B cell (primary cell): ENCODE data around the gene TNFRSF6B. TPM values are rescaled to one million over a fixed set of nuclear protein-coding genes. Genes with fewer than 3 reads are reported as not detected.

ENCODE experiments used
- ATAC-seq: fragments of 200-7000 bp; cut with Tn5 transposase; one replicate; pipeline ENCODE4 v1.10.0; 2021; ENCODE audit warnings: low read depth, mild to moderate bottlenecking, moderate number of reproducible peaks, moderate library complexity
- CTCF ChIA-PET: fragments of 350-600 bp; sonication (Branson Sonifier 250); formaldehyde crosslinking; loops from one replicate; lab custom pipeline; 2021; ENCODE audit warnings: antibody characterized with exemption, inconsistent platforms; lab: Charles Lee
- POLR2A ChIA-PET: fragments of 350-600 bp; sonication (Branson Sonifier 250); formaldehyde crosslinking; loops from one replicate; lab custom pipeline; 2021; ENCODE audit warnings: antibody characterized with exemption; lab: Charles Lee
- DNase-seq: peaks from one replicate; pipeline ENCODE4 v3.0.0; 2013
- H2AFZ ChIP-seq: 2 replicates; pipeline ENCODE4 v1.6.1; 2012; ENCODE audit warnings: mild to moderate bottlenecking, low read depth, low read length; ENCODE audit not compliant: insufficient read depth, poor library complexity, severe bottlenecking
- H3K27ac ChIP-seq, 2 donors: 1 replicate in 1 of 2; 2 replicates in 1 of 2; pipeline ENCODE4 v1.5.1; 2012 to 2013; ENCODE audit warnings: low read length in 2 of 2, mild to moderate bottlenecking in 2 of 2, moderate library complexity in 1 of 2
- H3K27me3 ChIP-seq, 4 experiments: fragments of 200-600 bp in 1 of 4; sonication (generic) in 1 of 4; replicated peaks in 1 of 4; 1 replicate in 2 of 4; 2 replicates in 2 of 4; pipeline versions ENCODE4 v1.6.1 to v1.7.0; 2013 to 2016; ENCODE audit warnings: low read length in 3 of 4, mild to moderate bottlenecking in 2 of 4, mixed read lengths in 1 of 4, moderate library complexity in 1 of 4; ENCODE audit not compliant: insufficient read depth in 4 of 4, control insufficient read depth in 3 of 4; ENCODE audit errors: control extremely low read depth in 1 of 4
- H3K36me3 ChIP-seq, 2 experiments: replicated peaks in 1 of 2; 1 replicate in 1 of 2; 2 replicates in 1 of 2; pipeline versions ENCODE4 v1.6.1 to v1.7.1; 2013; ENCODE audit warnings: low read length in 1 of 2; ENCODE audit not compliant: insufficient read depth in 2 of 2, control insufficient read depth in 1 of 2; ENCODE audit errors: control extremely low read depth in 1 of 2, extremely low read depth in 1 of 2
- H3K4me1 ChIP-seq, 2 donors: fragments of 200-600 bp in 1 of 2; sonication (generic) in 1 of 2; 1 replicate in 1 of 2; 2 replicates in 1 of 2; pipeline versions ENCODE4 v1.5.1 to v1.6.1; 2013 to 2017; ENCODE audit warnings: low read length in 2 of 2; ENCODE audit not compliant: control insufficient read depth in 2 of 2, insufficient read depth in 2 of 2
- H3K4me2 ChIP-seq: replicated peaks from 2 replicates; pipeline ENCODE3; 2012; ENCODE audit warnings: mild to moderate bottlenecking, low read depth, low read length; ENCODE audit not compliant: poor library complexity, severe bottlenecking
- H3K4me3 ChIP-seq, 5 experiments: fragments of 200-600 bp in 1 of 5; sonication (generic) in 1 of 5; 1 replicate in 3 of 5; 2 replicates in 2 of 5; pipeline versions ENCODE4 v1.5.1 to v1.7.0; 2011 to 2016; ENCODE audit warnings: low read length in 4 of 5, mild to moderate bottlenecking in 4 of 5, low read depth in 2 of 5, control low read depth in 1 of 5, moderate library complexity in 1 of 5; ENCODE audit not compliant: insufficient read depth in 1 of 5; ENCODE audit errors: control extremely low read depth in 1 of 5, extremely low read depth in 1 of 5
- H3K79me2 ChIP-seq: fragments of 200-600 bp; sonication (generic); one replicate; pipeline ENCODE4 v1.6.0; 2016; ENCODE audit warnings: low read length; ENCODE audit not compliant: control insufficient read depth, insufficient read depth
- H3K9ac ChIP-seq: fragments of 200-600 bp; sonication (generic); 2 replicates; pipeline ENCODE4 v1.6.1; 2017; ENCODE audit warnings: mild to moderate bottlenecking, low read length, moderate library complexity
- H3K9me3 ChIP-seq, 3 donors: one replicate each; pipeline versions ENCODE4 v1.6.1 to v1.7.1; 2013; ENCODE audit warnings: low read length in 2 of 3; ENCODE audit not compliant: control insufficient read depth in 2 of 3, insufficient read depth in 1 of 3; ENCODE audit errors: control extremely low read depth in 1 of 3
- H4K20me1 ChIP-seq: 2 replicates; pipeline ENCODE4 v1.6.0; 2012; ENCODE audit warnings: mild to moderate bottlenecking, low read length; ENCODE audit not compliant: insufficient read depth, control insufficient read depth, poor library complexity, severe bottlenecking
- H3K27ac Mint-ChIP-seq: one replicate; pipeline ENCODE4 v1.8.0; 2021; ENCODE audit warnings: mixed read lengths
- H3K27me3 Mint-ChIP-seq: one replicate; pipeline ENCODE4 v1.8.0; 2021; ENCODE audit warnings: mixed read lengths
- H3K4me1 Mint-ChIP-seq: one replicate; pipeline ENCODE4 v1.8.0; 2021; ENCODE audit warnings: mixed read lengths
- H3K4me3 Mint-ChIP-seq: one replicate; pipeline ENCODE4 v1.8.0; 2021; ENCODE audit warnings: mixed read lengths
- H3K9me3 Mint-ChIP-seq: one replicate; pipeline ENCODE4 v1.8.0; 2022; ENCODE audit warnings: mixed read lengths; ENCODE audit not compliant: insufficient read depth
- CTCF ChIP-seq: fragments of 200-600 bp; IDR thresholded peaks from one replicate; pipeline ENCODE4 v1.8.0; 2022; ENCODE audit warnings: antibody characterized with exemption, mild to moderate bottlenecking
- EZH2 ChIP-seq: IDR thresholded peaks from 2 replicates; pipeline ENCODE4 v1.6.1; 2012; ENCODE audit warnings: borderline replicate concordance, low read depth, mild to moderate bottlenecking, moderate library complexity, low read length; ENCODE audit not compliant: insufficient read depth, poor library complexity, severe bottlenecking
- WGBS: methylation state at CpG from one replicate; pipeline ENCODE4 v1.1.5; 2013; ENCODE audit warnings: missing lambda C conversion rate; ENCODE audit not compliant: insufficient coverage; 5-methylcytosine and 5-hydroxymethylcytosine counted together
- intact Hi-C: fragments of 100-400 bp; cut with micrococcal nuclease; formaldehyde crosslinking; loops from one replicate; pipeline ENCODE4 v1.10.0; 2022
- polyA plus RNA-seq: library from polyadenylated mRNA; depleted of rRNA; stranded (reverse); fragments of >200 nt; gene quantifications from 2 replicates; pipeline ENCODE4 v1.2.3, GENCODE V29; 2012
- total RNA-seq, 2 donors: library from RNA; stranded (reverse); fragments of 120-200 nt in 1 of 2; gene quantifications; 1 replicate in 1 of 2; 2 replicates in 1 of 2; pipeline versions ENCODE4 v1.2.3 to v1.2.4, GENCODE V29; 2013 to 2022

TNFRSF6B gene
- total and polyA plus RNA-seq, 2 donors (not counting 1 experiment from before 2014, with no cell fraction given) = 6.7 TPM; not detected in 1

DNA sequence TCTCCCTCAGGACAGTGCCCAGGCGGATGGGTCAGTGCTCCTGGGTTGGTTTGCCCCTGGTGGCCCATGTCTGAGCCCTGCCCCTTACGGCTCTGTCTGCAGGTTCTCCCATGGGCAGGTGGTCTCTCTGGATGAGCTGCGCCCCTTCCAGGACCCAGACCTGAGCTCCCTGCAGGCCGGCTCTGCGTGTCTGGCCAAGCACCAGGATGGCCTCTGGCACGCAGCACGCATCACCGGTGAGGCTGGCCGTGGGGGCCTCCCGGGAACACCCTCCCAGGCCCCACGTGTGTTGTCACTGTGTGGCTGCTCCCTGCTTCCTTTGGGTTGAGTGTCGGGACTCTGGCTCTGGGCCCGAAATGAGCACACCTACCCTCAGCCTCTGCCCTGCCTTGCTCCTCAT, 36.7 kb downstream of the TNFRSF6B start:
- H3K4me1 ChIP-seq = peaks cover 46 to 61% of the 10 kb centered on the region in 2 donors
- H3K4me2 ChIP-seq = no peak overlapping the region
- H3K4me3 Mint-ChIP-seq = no peak overlapping the region
- intact Hi-C loops = no loop called here
- H3K9ac ChIP-seq = no peak overlapping the region
- ChIA-PET POLR2A (no interaction called here), CTCF (no interaction called here)
- H3K27me3 ChIP-seq = no peaks in the 10 kb centered on the region
- DNase-seq (no peak), ATAC-seq (no peak)
- 95% methylated on average over 13 of the region's 13 CpGs for WGBS
- no peak overlapping the region for H3K27ac Mint-ChIP-seq
- H3K36me3 ChIP-seq = peaks cover 0 to 24% of the 10 kb centered on the region in 2 experiments
- H3K27me3 Mint-ChIP-seq = no peaks in the 10 kb centered on the region
- TF ChIP-seq CTCF = no peak
- no peak for TF ChIP-seq EZH2
- peaks cover 50% of the 10 kb centered on the region for H4K20me1 ChIP-seq
- no peak overlapping the region for H3K4me3 ChIP-seq
- H3K9me3 Mint-ChIP-seq = no peaks in the 10 kb centered on the region
- H3K9me3 ChIP-seq = no peaks in the 10 kb centered on the region
- peaks cover 44% of the 10 kb centered on the region for H3K79me2 ChIP-seq
- peaks cover 40% of the 10 kb centered on the region for H3K4me1 Mint-ChIP-seq
- no peak overlapping the region for H3K27ac ChIP-seq
- no peak overlapping the region for H2AFZ ChIP-seq

- Mint-ChIP-seq H3K4me1 (peaks cover 35% of the 10 kb centered on the region), H3K9me3 (no peaks in the 10 kb centered on the region), H3K27ac (no peak overlapping the region), H3K27me3 (no peaks in the 10 kb centered on the region), H3K4me3 (no peak overlapping the region)
- 97% methylated on average over 16 of the region's 18 CpGs for WGBS
- ChIA-PET CTCF (no interaction called here), POLR2A (no interaction called here)
- H3K36me3 ChIP-seq = peaks cover 0 to 24% of the 10 kb centered on the region in 2 experiments
- TF ChIP-seq CTCF (no peak), EZH2 (no peak)
- no peak overlapping the region for H3K9ac ChIP-seq
- peaks cover 44% of the 10 kb centered on the region for H3K79me2 ChIP-seq
- H2AFZ ChIP-seq = no peak overlapping the region
- no peak overlapping the region for H3K27ac ChIP-seq
- H3K27me3 ChIP-seq = no peaks in the 10 kb centered on the region
- intact Hi-C loops = no loop called here
- H3K9me3 ChIP-seq = no peaks in the 10 kb centered on the region
- H3K4me2 ChIP-seq = no peak overlapping the region
- ATAC-seq (no peak), DNase-seq (no peak)
- peaks cover 55% of the 10 kb centered on the region for H4K20me1 ChIP-seq
- H3K4me3 ChIP-seq = no peak overlapping the region
- H3K4me1 ChIP-seq = peaks cover 46 to 61% of the 10 kb centered on the region in 2 donors
Observed at GRCh38 chr20:63733579-63734081, 37.2 kb downstream of the TNFRSF6B start.
